A204.1 (cell line): ENCODE measurements around the gene NDUFB1.

Experiments
- FAIRE-seq: peaks from 2 replicates; lab custom pipeline; 2012; peaks lifted over from hg19 to GRCh38; lab: Jason Lieb, UNC

Gene NDUFB1

GRCh38 chr14:92121670-92122350 is at the start of gene NDUFB1, which contains the start of gene CPSF2:
Gene NDUFB1, minus strand, starts transcription at chr14:92121706. Its CDS starts 4,069 bp downstream, at chr14:92117637.
Gene CPSF2, plus strand, starts transcription at chr14:92121969. Its CDS starts 9,016 bp downstream, at chr14:92130985.
- no peak for FAIRE-seq

GRCh38 chr14:92164958-92165357 is 43.5 kb upstream of the NDUFB1 start:
- no peak for FAIRE-seq

- FAIRE-seq, result no peak
Observed at GRCh38 chr14:92161521-92161920, 40.0 kb upstream of the NDUFB1 start.

- FAIRE-seq, result no peak
Observed at GRCh38 chr14:92160619-92161018, 39.1 kb upstream of the NDUFB1 start.

- FAIRE-seq, result no peak
Observed at GRCh38 chr14:92154283-92154942, 32.9 kb upstream of the NDUFB1 start.

GRCh38 chr14:92153581-92153980 is 32.1 kb upstream of the NDUFB1 start:
- FAIRE-seq, result no peak

GRCh38 chr14:92144708-92145107 is 23.2 kb upstream of the NDUFB1 start:
- no peak for FAIRE-seq

GRCh38 chr14:92143962-92144361 is 22.5 kb upstream of the NDUFB1 start:
- FAIRE-seq, result no peak

GRCh38 chr14:92143309-92143708 is 21.8 kb upstream of the NDUFB1 start:
- no peak for FAIRE-seq

- FAIRE-seq, result peak; percentile 90
Observed at GRCh38 chr14:92135269-92135668, 13.8 kb upstream of the NDUFB1 start.

- FAIRE-seq, result no peak
Observed at GRCh38 chr14:92134456-92134855, 12.9 kb upstream of the NDUFB1 start.

- no peak for FAIRE-seq
Observed at GRCh38 chr14:92122761-92123160, 1.3 kb upstream of the NDUFB1 start.

- no peak for FAIRE-seq
Observed at GRCh38 chr14:92122351-92122677, 808 bp upstream of the NDUFB1 start.

GRCh38 chr14:92121207-92121669 is 268 bp downstream of the NDUFB1 start:
- no peak for FAIRE-seq

GRCh38 chr14:92109490-92109889 is 12.0 kb downstream of the NDUFB1 start:
- FAIRE-seq, result no peak

- no peak for FAIRE-seq
Observed at GRCh38 chr14:92108345-92109254, 12.9 kb downstream of the NDUFB1 start.

- FAIRE-seq, result no peak
Observed at GRCh38 chr14:92106143-92106926, 15.2 kb downstream of the NDUFB1 start, which contains the start of gene ATXN3. Gene ATXN3, minus strand, starts transcription at chr14:92106582. Its CDS starts 30 bp downstream, at chr14:92106552.

- FAIRE-seq, result no peak
Observed at GRCh38 chr14:92105893-92106142, 15.7 kb downstream of the NDUFB1 start.

- FAIRE-seq, result no peak
Observed at GRCh38 chr14:92105073-92105892, 16.2 kb downstream of the NDUFB1 start.

GRCh38 chr14:92103363-92103989 is 18.0 kb downstream of the NDUFB1 start:
- FAIRE-seq, result no peak

- FAIRE-seq, result no peak
Observed at GRCh38 chr14:92099802-92100201, 21.7 kb downstream of the NDUFB1 start.
